ENCODE results near the gene GPR89A. TPM values are rescaled to one million over a fixed set of nuclear protein-coding genes. Genes with fewer than 3 reads are reported as not detected.
"Not testable (repeated sequence)": the region's sequence is repeated elsewhere in the genome, so short reads cannot be mapped to it uniquely, and the experiment has no call there.

GPR89A gene
- 16.9 TPM for polyA plus RNA-seq (2013, experiment 1 of 2)
- 17.0 TPM for polyA plus RNA-seq (2013, experiment 2 of 2)

- H3K4me2 ChIP-seq (ENCODE audit: low read length, poor library complexity, severe bottlenecking): peak within 1 kb of the TSS; percentile 70
- H3K14ac ChIP-seq (ENCODE audit: low read length in 2 of 2); H2AK5ac ChIP-seq (ENCODE audit: low read length, severe bottlenecking); H4K91ac ChIP-seq (ENCODE audit: low read length); H3K27me3 ChIP-seq (ENCODE audit: control insufficient read depth in 1 of 2, insufficient read depth in 1 of 2, low read length in 2 of 2); H2BK15ac ChIP-seq (ENCODE audit: low read depth, poor library complexity, severe bottlenecking); H2BK12ac ChIP-seq (ENCODE audit: low read length in 2 of 2); H2BK120ac ChIP-seq (ENCODE audit: low read depth, low read length); H3K4me1 ChIP-seq (ENCODE audit: control insufficient read depth, insufficient read depth, low read depth, low read length); H3K79me1 ChIP-seq (replicated peaks; ENCODE audit: low read length, poor library complexity, severe bottlenecking); H3K36me3 ChIP-seq (ENCODE audit: control insufficient read depth in 1 of 2, insufficient read depth in 2 of 2, low read depth in 1 of 2, low read length in 2 of 2); H3K23ac ChIP-seq (ENCODE audit: low read length in 2 of 2); H3K9me3 ChIP-seq (ENCODE audit: control insufficient read depth, low read length); H3K4ac ChIP-seq (ENCODE audit: low read depth in 1 of 2, low read length in 2 of 2); H2BK5ac ChIP-seq (ENCODE audit: low read depth, low read length, poor library complexity, severe bottlenecking): not testable (repeated sequence)
- H3K4me3 ChIP-seq (ENCODE audit: insufficient read depth in 1 of 2, low read depth in 1 of 2, low read length in 2 of 2): peak within 1 kb of the TSS; percentile 87 to 93
- peak within 1 kb of the TSS; percentile 43 for H3K27ac ChIP-seq (ENCODE audit: low read length, poor library complexity, severe bottlenecking)
- peak within 1 kb of the TSS; percentile 90 for H4K8ac ChIP-seq (ENCODE audit: low read length)
- H2AFZ ChIP-seq (ENCODE audit: low read depth, low read length): peak within 1 kb of the TSS; percentile 88
- under 1% methylated on average over 25 of the region's 71 CpGs for WGBS
- H3K18ac ChIP-seq (ENCODE audit: low read depth in 1 of 2, low read length in 2 of 2): peak within 1 kb of the TSS; percentile 5 to 62
- peak; percentile 91 for DNase-seq
- H3K9ac ChIP-seq (ENCODE audit: low read length): peak within 1 kb of the TSS; percentile 91
Observed at GRCh38 chr1:145607833-145608733, at the start of gene GPR89A. GPR89A (plus strand) TSS chr1:145607988; CDS start chr1:145608134, 146 bp downstream.

- H3K27me3 ChIP-seq (ENCODE audit: control insufficient read depth in 1 of 2, insufficient read depth in 1 of 2, low read length in 2 of 2); H3K4me3 ChIP-seq (ENCODE audit: insufficient read depth in 1 of 2, low read depth in 1 of 2, low read length in 2 of 2); H3K4me2 ChIP-seq (ENCODE audit: low read length, poor library complexity, severe bottlenecking); H2BK12ac ChIP-seq (ENCODE audit: low read length in 2 of 2); H4K8ac ChIP-seq (ENCODE audit: low read length); H2AFZ ChIP-seq (ENCODE audit: low read depth, low read length); H3K18ac ChIP-seq (ENCODE audit: low read depth in 1 of 2, low read length in 2 of 2); H2BK15ac ChIP-seq (ENCODE audit: low read depth, poor library complexity, severe bottlenecking); H3K23ac ChIP-seq (ENCODE audit: low read length in 2 of 2); H3K79me1 ChIP-seq (replicated peaks; ENCODE audit: low read length, poor library complexity, severe bottlenecking); H2AK5ac ChIP-seq (ENCODE audit: low read length, severe bottlenecking); H2BK120ac ChIP-seq (ENCODE audit: low read depth, low read length); H3K9me3 ChIP-seq (ENCODE audit: control insufficient read depth, low read length); H3K9ac ChIP-seq (ENCODE audit: low read length); H3K14ac ChIP-seq (ENCODE audit: low read length in 2 of 2); H2BK5ac ChIP-seq (ENCODE audit: low read depth, low read length, poor library complexity, severe bottlenecking); H3K4ac ChIP-seq (ENCODE audit: low read depth in 1 of 2, low read length in 2 of 2); DNase-seq; H3K4me1 ChIP-seq (ENCODE audit: control insufficient read depth, insufficient read depth, low read depth, low read length); H4K91ac ChIP-seq (ENCODE audit: low read length); H3K27ac ChIP-seq (ENCODE audit: low read length, poor library complexity, severe bottlenecking); H3K36me3 ChIP-seq (ENCODE audit: control insufficient read depth in 1 of 2, insufficient read depth in 2 of 2, low read depth in 1 of 2, low read length in 2 of 2): not testable (repeated sequence)
- WGBS: 96% methylated on average over 3 of the region's 5 CpGs
Observed at GRCh38 chr1:145586820-145587219, 21.0 kb upstream of the GPR89A start.

GRCh38 chr1:145590806-145591205 is 17.0 kb upstream of the GPR89A start:
- not testable (repeated sequence) for H3K18ac ChIP-seq (ENCODE audit: low read depth in 1 of 2, low read length in 2 of 2); H3K23ac ChIP-seq (ENCODE audit: low read length in 2 of 2); H2BK5ac ChIP-seq (ENCODE audit: low read depth, low read length, poor library complexity, severe bottlenecking); H4K8ac ChIP-seq (ENCODE audit: low read length); H2BK12ac ChIP-seq (ENCODE audit: low read length in 2 of 2); DNase-seq; H3K9me3 ChIP-seq (ENCODE audit: control insufficient read depth, low read length); H2BK15ac ChIP-seq (ENCODE audit: low read depth, poor library complexity, severe bottlenecking); H4K91ac ChIP-seq (ENCODE audit: low read length); H3K79me1 ChIP-seq (replicated peaks; ENCODE audit: low read length, poor library complexity, severe bottlenecking); H3K36me3 ChIP-seq (ENCODE audit: control insufficient read depth in 1 of 2, insufficient read depth in 2 of 2, low read depth in 1 of 2, low read length in 2 of 2); H3K4me1 ChIP-seq (ENCODE audit: control insufficient read depth, insufficient read depth, low read depth, low read length); H3K4me3 ChIP-seq (ENCODE audit: insufficient read depth in 1 of 2, low read depth in 1 of 2, low read length in 2 of 2); H3K27me3 ChIP-seq (ENCODE audit: control insufficient read depth in 1 of 2, insufficient read depth in 1 of 2, low read length in 2 of 2); H2BK120ac ChIP-seq (ENCODE audit: low read depth, low read length); H3K4me2 ChIP-seq (ENCODE audit: low read length, poor library complexity, severe bottlenecking); H3K4ac ChIP-seq (ENCODE audit: low read depth in 1 of 2, low read length in 2 of 2); H2AFZ ChIP-seq (ENCODE audit: low read depth, low read length); H3K9ac ChIP-seq (ENCODE audit: low read length); H3K27ac ChIP-seq (ENCODE audit: low read length, poor library complexity, severe bottlenecking); H3K14ac ChIP-seq (ENCODE audit: low read length in 2 of 2); H2AK5ac ChIP-seq (ENCODE audit: low read length, severe bottlenecking)
- WGBS: no CpG with 5 or more reads among the region's 7 CpGs

GRCh38 chr1:145592347-145592746 is 15.4 kb upstream of the GPR89A start:
- not testable (repeated sequence) for H3K18ac ChIP-seq (ENCODE audit: low read depth in 1 of 2, low read length in 2 of 2); H3K9me3 ChIP-seq (ENCODE audit: control insufficient read depth, low read length); H2BK15ac ChIP-seq (ENCODE audit: low read depth, poor library complexity, severe bottlenecking); H3K4ac ChIP-seq (ENCODE audit: low read depth in 1 of 2, low read length in 2 of 2); H4K8ac ChIP-seq (ENCODE audit: low read length); H2AK5ac ChIP-seq (ENCODE audit: low read length, severe bottlenecking); H3K9ac ChIP-seq (ENCODE audit: low read length); H3K4me1 ChIP-seq (ENCODE audit: control insufficient read depth, insufficient read depth, low read depth, low read length); H4K91ac ChIP-seq (ENCODE audit: low read length); H3K23ac ChIP-seq (ENCODE audit: low read length in 2 of 2); H3K14ac ChIP-seq (ENCODE audit: low read length in 2 of 2); H3K79me1 ChIP-seq (replicated peaks; ENCODE audit: low read length, poor library complexity, severe bottlenecking); H3K27me3 ChIP-seq (ENCODE audit: control insufficient read depth in 1 of 2, insufficient read depth in 1 of 2, low read length in 2 of 2); H2BK12ac ChIP-seq (ENCODE audit: low read length in 2 of 2); H3K36me3 ChIP-seq (ENCODE audit: control insufficient read depth in 1 of 2, insufficient read depth in 2 of 2, low read depth in 1 of 2, low read length in 2 of 2); H3K27ac ChIP-seq (ENCODE audit: low read length, poor library complexity, severe bottlenecking); DNase-seq; H2BK120ac ChIP-seq (ENCODE audit: low read depth, low read length); H2BK5ac ChIP-seq (ENCODE audit: low read depth, low read length, poor library complexity, severe bottlenecking); H3K4me3 ChIP-seq (ENCODE audit: insufficient read depth in 1 of 2, low read depth in 1 of 2, low read length in 2 of 2); H2AFZ ChIP-seq (ENCODE audit: low read depth, low read length); H3K4me2 ChIP-seq (ENCODE audit: low read length, poor library complexity, severe bottlenecking)

All from mesenchymal stem cell (in vitro differentiated cells and primary cell).